ENCODE data around the gene ABHD17A. TPM values are rescaled to one million over a fixed set of nuclear protein-coding genes. Genes with fewer than 3 reads are reported as not detected.

The ABHD17A gene
- polyA plus RNA-seq, 1 experiment = 30.8 TPM

DNA sequence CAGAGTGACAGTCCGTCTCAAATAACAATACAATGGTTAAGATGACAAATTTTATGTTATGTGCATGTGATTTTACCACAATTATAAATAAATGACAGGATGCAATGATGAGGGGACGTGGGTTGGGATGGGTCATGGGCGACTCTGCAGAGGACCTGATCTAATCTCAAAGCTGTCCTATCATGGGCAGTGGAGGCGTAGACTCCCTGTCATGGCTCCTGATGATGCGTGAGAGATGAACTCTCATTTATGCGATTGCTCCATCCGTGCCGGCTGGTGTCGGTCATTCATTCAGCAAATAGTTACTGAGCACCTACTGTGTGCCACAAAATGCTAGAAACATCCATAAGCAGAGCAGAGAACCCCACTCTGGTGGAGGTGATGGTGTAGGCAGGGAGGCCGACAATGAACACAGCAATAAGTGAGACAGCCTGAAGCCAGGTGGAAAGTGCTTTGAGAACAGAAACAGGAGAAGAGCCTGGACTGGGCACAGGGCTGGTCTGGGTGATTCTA, 35.4 kb downstream of the ABHD17A start:
- no peak for DNase-seq (ENCODE audit: low read depth, low spot score)
- TF ChIP-seq, protein P1, sequence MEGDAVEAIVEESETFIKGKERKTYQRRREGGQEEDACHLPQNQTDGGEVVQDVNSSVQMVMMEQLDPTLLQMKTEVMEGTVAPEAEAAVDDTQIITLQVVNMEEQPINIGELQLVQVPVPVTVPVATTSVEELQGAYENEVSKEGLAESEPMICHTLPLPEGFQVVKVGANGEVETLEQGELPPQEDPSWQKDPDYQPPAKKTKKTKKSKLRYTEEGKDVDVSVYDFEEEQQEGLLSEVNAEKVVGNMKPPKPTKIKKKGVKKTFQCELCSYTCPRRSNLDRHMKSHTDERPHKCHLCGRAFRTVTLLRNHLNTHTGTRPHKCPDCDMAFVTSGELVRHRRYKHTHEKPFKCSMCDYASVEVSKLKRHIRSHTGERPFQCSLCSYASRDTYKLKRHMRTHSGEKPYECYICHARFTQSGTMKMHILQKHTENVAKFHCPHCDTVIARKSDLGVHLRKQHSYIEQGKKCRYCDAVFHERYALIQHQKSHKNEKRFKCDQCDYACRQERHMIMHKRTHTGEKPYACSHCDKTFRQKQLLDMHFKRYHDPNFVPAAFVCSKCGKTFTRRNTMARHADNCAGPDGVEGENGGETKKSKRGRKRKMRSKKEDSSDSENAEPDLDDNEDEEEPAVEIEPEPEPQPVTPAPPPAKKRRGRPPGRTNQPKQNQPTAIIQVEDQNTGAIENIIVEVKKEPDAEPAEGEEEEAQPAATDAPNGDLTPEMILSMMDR (IDR thresholded peaks at IDR 0.05; ENCODE audit: low read depth, low read length) = no peak
- Histone ChIP-seq H3K9me3 (ENCODE audit: control insufficient read depth, insufficient read depth, low read length) (no peaks in the 10 kb centered on the region; the same call in 1 of the 2 replicates), H3K27me3 (ENCODE audit: control insufficient read depth, insufficient read depth, low read length) (no peaks in the 10 kb centered on the region), H3K27ac (ENCODE audit: low read depth, low read length) (no peak overlapping the region), H3K4me3 (ENCODE audit: low read depth, low read length) (no peak overlapping the region)
- ChIA-PET POLR2A (no interaction called here), CTCF (interaction anchor here (0.6 to 2.1 kb wide), 4 partner anchors 11 to 80 kb away, joined by 3 to 13 read pairs (median 4); no protein-coding TSS in a partner anchor)

DNA sequence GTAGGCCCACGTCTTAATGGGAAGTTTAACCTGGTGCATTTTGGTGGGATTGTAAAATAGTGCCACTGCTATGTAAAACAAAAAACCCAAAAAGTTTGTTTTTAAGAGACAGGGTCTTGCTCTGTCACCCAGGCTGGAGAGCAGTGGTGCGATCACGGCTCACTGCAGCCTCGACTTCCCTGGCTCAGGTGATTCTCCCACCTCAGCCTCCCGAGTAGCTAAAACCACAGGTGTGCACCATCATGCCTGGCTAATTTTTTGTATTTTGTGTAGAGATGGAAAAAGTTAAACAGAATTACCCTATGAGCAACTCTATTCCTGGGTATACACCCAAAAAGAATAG, 36.2 kb downstream of the ABHD17A start:
- no peaks in the 10 kb centered on the region; the same call in 1 of the 2 replicates for H3K9me3 ChIP-seq (ENCODE audit: control insufficient read depth, insufficient read depth, low read length)
- ChIA-PET POLR2A (no interaction called here), CTCF (interaction anchor here (0.6 to 2.1 kb wide), 7 partner anchors 8 to 743 kb away, joined by 3 to 13 read pairs (median 3); no protein-coding TSS in a partner anchor)
- no peak for DNase-seq (ENCODE audit: low read depth, low spot score)
- no peak overlapping the region for H3K27ac ChIP-seq (ENCODE audit: low read depth, low read length)
- no peaks in the 10 kb centered on the region for H3K27me3 ChIP-seq (ENCODE audit: control insufficient read depth, insufficient read depth, low read length)
- H3K4me3 ChIP-seq (ENCODE audit: low read depth, low read length) = no peak overlapping the region
- TF ChIP-seq, protein P1 (IDR thresholded peaks at IDR 0.05; ENCODE audit: low read depth, low read length) = no peak

DNA sequence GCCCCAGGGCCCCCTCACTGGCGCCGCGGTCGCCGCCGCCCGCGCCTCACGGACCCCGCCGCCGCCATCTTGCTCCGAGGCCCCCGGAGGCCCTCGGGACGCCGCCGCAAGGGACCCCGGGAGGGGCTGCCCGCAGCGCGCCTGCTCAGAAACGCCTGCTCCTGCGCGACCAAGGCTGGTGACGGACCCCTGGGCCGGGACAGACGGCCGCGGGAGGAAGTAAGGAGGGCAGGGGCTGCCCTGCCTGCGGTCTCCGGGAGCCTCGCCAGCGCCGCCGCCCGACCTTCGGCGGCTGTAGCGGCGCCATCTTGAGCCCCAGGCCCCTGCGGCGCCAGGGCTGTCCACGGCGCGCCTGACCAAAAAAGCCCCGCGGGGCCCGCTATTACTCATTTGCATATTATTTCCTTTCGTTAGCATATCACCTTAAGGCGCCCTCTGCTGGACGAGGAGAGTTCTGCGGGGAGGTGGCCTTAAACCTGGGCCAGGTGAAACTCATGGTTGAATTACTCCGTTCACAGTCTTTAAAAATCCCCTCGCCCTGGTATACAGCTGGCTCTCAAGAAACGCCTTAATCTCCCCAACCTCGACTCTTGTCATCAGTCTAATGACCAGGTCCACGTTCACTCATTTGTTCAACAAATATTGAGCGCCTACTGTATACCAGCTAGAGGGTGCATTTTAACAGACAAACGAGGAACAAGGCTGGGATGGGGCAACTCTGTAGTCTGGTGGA, 36.7 kb downstream of the ABHD17A start, which contains the start of gene REXO1:
REXO1 (minus strand) TSS at position 85 of the 733 bp plus-strand sequence. CDS start 125 bp downstream, outside the sequence.
- H3K9me3 ChIP-seq (ENCODE audit: control insufficient read depth, insufficient read depth, low read length) = no peaks in the 10 kb centered on the region; the same call in 1 of the 2 replicates
- ChIA-PET CTCF (interaction anchor here (0.6 to 2.1 kb wide), 7 partner anchors 9 to 743 kb away, joined by 3 to 13 read pairs (median 3); no protein-coding TSS in a partner anchor), POLR2A (no interaction called here)
- TF ChIP-seq, protein P1 (IDR thresholded peaks at IDR 0.05; ENCODE audit: low read depth, low read length) = peak; percentile 87
- H3K27me3 ChIP-seq (ENCODE audit: control insufficient read depth, insufficient read depth, low read length) = no peaks in the 10 kb centered on the region
- DNase-seq (ENCODE audit: low read depth, low spot score) = peak; percentile 81
- peak within 1 kb of the TSS; percentile 96 for H3K4me3 ChIP-seq (ENCODE audit: low read depth, low read length)
- H3K27ac ChIP-seq (ENCODE audit: low read depth, low read length) = peak within 1 kb of the TSS; percentile 91

DNA sequence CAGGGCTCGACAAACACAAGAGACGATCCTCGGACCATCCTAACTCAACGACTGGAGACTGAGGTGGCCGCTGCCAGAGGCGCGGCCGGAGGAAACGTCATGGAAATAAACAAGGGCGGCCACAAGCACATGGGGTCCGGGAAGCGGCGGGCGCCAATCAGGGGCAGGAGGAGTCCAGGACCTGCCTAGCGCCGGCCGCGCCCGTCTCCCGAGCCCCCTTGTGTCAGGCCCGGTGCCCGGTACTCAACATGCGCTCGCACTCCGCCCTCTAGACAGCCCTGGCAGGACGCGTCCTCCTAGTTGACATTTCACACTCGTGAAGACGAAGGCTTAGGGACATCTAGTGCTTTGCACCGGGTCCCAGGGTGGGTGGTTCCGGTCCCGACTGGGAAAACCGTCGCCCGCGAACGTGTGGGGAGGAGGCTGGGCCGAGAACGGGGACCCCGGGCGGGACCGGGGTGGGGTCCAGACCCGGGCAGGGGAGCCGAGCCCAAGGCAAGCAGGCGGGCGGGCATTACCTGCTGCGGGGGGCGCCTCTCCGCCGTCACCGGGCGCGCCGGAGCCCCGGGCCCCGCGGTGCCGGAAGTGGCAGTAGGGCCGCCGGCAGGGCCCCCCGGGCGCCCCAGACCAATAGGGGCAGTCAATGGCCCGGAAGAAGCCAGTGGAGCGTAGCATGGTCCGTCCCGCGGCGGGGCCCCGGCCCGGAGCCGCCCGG, 37.5 kb downstream of the ABHD17A start:
- Histone ChIP-seq H3K9me3 (ENCODE audit: control insufficient read depth, insufficient read depth, low read length) (no peaks in the 10 kb centered on the region; the same call in 1 of the 2 replicates), H3K4me3 (ENCODE audit: low read depth, low read length) (peak overlapping the region; percentile 96), H3K27ac (ENCODE audit: low read depth, low read length) (peak overlapping the region; percentile 75), H3K27me3 (ENCODE audit: control insufficient read depth, insufficient read depth, low read length) (no peaks in the 10 kb centered on the region)
- no peak for DNase-seq (ENCODE audit: low read depth, low spot score)
- CTCF ChIA-PET = interaction anchor here (1.3 to 2.0 kb wide), 2 partner anchors 10 to 22 kb away, joined by 12 to 17 read pairs; no protein-coding TSS in a partner anchor
- POLR2A ChIA-PET = no interaction called here
- TF ChIP-seq, protein P1 (IDR thresholded peaks at IDR 0.05; ENCODE audit: low read depth, low read length) = no peak

All from AG04450 (cell line).